Adipocyte (in vitro differentiated cells): Measurements from ENCODE around the gene RAB31.

ENCODE experiments used
- DNase-seq: peaks from one replicate; pipeline ENCODE4 v3.0.0-alpha.2; 2015; ENCODE audit warnings: low read depth
- H3K27me3 ChIP-seq: replicated peaks from 2 replicates; pipeline ENCODE4 v1.7.0; 2013; ENCODE audit warnings: mild to moderate bottlenecking, low read length, moderate library complexity; ENCODE audit not compliant: control insufficient read depth, insufficient read depth
- H3K36me3 ChIP-seq: 2 replicates; pipeline ENCODE4 v1.7.0; 2013; ENCODE audit warnings: low read length, mild to moderate bottlenecking, moderate library complexity; ENCODE audit not compliant: control insufficient read depth, insufficient read depth, severe bottlenecking
- H3K4me1 ChIP-seq: 2 replicates; pipeline ENCODE4 v1.7.0; 2013; ENCODE audit warnings: mild to moderate bottlenecking, low read length, moderate library complexity; ENCODE audit not compliant: control insufficient read depth, insufficient read depth
- H3K4me3 ChIP-seq: 2 replicates; pipeline ENCODE4 v1.7.0; 2013; ENCODE audit warnings: mild to moderate bottlenecking, low read length, moderate library complexity
- H3K9ac ChIP-seq: 2 replicates; pipeline ENCODE4 v1.7.0; 2013; ENCODE audit warnings: mild to moderate bottlenecking, low read length, moderate library complexity
- H3K9me3 ChIP-seq: 2 replicates; pipeline ENCODE4 v1.7.0; 2013; ENCODE audit warnings: mild to moderate bottlenecking, low read length, moderate library complexity; ENCODE audit not compliant: control insufficient read depth

RAB31 gene

DNA sequence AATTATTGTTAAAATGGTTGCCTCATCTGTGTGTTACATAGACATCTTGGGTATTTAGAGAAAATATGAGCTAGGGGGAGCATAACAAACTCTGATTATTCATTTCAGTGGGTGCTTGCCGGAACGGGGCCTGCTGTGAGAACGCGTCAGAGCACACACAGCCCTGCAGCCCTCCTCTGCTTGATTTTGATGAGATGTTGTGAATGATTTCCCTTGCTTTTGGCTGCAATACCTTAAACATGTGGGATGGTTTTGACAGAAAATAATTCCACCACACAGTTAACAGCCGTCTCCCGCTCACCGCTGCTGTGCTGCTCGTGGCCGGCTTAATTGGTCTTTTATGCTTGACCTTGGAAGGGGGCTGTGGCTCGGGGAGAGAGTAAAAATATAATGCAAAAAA, 127.7 kb downstream of the RAB31 start:
- Histone ChIP-seq H3K27me3 (no peaks in the 10 kb centered on the region), H3K4me1 (no peaks in the 10 kb centered on the region), H3K4me3 (no peak overlapping the region), H3K9me3 (no peaks in the 10 kb centered on the region), H3K36me3 (peaks cover 8% of the 10 kb centered on the region), H3K9ac (no peak overlapping the region)
- DNase-seq: no peak

DNA sequence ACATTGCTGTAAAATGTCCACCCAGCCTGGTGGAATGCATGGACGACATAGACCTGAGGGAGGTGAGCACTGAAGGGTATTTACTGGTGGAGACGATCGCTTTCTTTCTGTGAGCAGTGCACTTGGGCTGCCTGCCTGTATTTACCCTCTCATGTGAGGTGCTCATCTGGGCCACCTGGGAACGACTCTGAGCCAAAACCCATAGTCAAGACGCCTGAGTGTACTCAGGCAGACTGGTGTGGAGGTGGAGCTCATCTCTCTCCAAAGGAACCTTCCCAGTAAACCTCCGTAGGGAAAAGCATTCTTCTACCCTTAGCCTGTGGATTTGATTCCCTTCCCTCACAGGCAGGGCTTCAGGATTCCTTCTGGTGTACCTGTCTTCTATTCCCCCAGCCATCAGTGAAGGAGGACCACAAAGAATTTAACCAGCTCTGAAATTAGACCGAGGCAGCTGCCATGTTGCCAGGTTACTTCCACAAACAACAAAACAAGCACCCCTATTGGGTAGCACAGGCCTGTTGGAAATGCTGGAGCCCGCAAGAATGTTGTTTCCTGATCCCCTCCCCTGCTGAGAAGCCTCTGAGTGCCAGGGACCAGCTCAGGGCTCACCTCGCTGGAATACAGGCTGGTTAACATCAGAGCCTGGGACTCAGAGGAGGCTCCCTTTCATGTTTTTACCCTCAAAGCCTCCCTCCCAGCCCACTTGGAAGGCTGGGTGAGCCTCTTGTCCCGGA, 130.2 kb downstream of the RAB31 start:
- H3K27me3 ChIP-seq: no peaks in the 10 kb centered on the region
- DNase-seq: no peak
- H3K9ac ChIP-seq: no peak overlapping the region
- H3K4me1 ChIP-seq: peaks cover 8% of the 10 kb centered on the region
- H3K4me3 ChIP-seq: no peak overlapping the region
- H3K36me3 ChIP-seq: peaks cover 9% of the 10 kb centered on the region
- H3K9me3 ChIP-seq: no peaks in the 10 kb centered on the region

DNA sequence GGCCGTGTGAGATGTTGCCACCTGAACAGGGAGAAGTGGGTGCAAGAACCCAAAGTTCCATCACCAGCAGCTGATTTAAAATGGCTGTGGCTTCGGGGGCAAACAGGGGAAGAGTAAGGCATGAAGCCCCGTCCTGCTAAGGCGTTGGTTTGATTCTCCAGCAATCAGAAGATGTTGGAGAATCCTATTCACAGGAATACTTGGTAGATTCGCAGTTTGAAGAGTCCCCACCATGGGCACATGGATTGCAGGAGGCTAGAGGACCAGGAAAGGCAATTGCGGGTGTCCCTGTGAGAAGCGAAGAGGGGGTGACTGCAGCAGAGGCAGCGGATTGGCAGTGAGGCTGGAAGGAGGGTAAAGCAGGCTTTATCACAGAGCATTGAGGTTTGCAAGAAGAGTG, 131.1 kb downstream of the RAB31 start:
- no peak overlapping the region for H3K4me3 ChIP-seq
- peaks cover 8% of the 10 kb centered on the region for H3K4me1 ChIP-seq
- peaks cover 9% of the 10 kb centered on the region for H3K36me3 ChIP-seq

DNA sequence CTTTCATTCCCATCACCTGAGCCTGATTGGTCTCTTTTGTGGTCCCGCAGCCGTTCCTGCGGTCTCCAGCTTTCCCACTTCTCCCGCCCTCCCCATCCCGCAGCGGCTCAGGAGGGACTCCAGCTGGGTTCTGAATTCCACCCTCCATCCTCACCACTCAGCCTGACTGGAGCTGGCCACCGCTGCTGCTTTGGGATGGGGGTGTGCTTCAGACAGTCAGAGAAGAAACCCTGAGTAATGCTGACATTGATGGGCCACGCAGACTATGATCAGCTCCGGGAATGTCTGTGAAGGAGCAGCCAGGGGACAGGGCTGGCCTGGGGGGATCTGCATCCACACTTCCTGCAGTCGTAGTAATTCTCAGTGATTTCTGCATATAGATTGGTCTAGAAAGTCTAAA, 131.8 kb downstream of the RAB31 start:
- Histone ChIP-seq H3K27me3 (no peaks in the 10 kb centered on the region), H3K9ac (no peak overlapping the region), H3K4me1 (peaks cover 8% of the 10 kb centered on the region), H3K4me3 (no peak overlapping the region), H3K36me3 (peaks cover 9% of the 10 kb centered on the region), H3K9me3 (no peaks in the 10 kb centered on the region)
- DNase-seq: no peak

More for the DNA sequence above, 131.1 kb downstream of the RAB31 start:
- DNase-seq: no peak
- H3K27me3 ChIP-seq: no peaks in the 10 kb centered on the region
- no peaks in the 10 kb centered on the region for H3K9me3 ChIP-seq
- H3K9ac ChIP-seq: no peak overlapping the region

DNA sequence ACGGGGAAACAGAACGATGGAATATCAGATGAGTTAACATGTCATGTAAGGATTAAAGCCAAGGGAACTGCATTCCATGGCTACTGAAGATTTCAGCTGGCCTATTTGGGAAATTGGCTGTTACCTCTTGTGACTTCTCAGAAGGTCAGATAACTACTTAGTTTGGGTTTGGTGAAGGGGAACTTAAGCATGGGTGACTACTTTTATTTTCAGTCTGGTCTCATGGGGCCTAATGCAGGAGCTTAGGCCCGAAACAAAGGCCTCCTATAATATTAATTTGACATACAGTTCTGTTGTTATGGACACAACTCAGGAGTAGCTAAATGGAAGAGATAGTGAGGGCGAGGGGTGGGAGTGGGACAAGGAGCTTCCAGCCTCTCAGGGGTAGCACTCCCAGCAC, 133.7 kb downstream of the RAB31 start:
- DNase-seq: no peak
- H3K36me3 ChIP-seq: peaks cover 10% of the 10 kb centered on the region
- no peak overlapping the region for H3K4me3 ChIP-seq
- no peaks in the 10 kb centered on the region for H3K9me3 ChIP-seq
- no peak overlapping the region for H3K9ac ChIP-seq
- H3K4me1 ChIP-seq: peaks cover 17% of the 10 kb centered on the region
- H3K27me3 ChIP-seq: no peaks in the 10 kb centered on the region

DNA sequence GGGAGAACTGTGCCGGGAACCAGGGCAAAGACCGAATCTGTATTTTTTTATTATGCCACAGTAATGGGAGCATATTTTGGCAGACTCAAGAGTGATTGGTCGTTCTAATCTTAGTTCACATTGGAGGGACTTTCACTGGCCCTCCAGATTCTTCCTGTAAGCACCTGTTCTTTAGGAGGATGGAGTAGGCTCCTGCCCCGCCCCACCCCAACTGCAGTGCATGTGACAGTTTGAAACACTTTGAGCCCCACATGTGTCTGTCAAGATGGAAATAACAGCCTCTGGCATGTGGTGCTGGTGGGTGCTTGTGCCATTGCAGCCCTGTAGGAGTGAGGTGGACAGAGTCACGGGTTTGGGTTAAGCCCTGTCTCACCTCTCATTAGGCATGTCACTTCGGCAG, 134.3 kb downstream of the RAB31 start:
- no peak overlapping the region for H3K9ac ChIP-seq
- DNase-seq: no peak
- H3K4me3 ChIP-seq: no peak overlapping the region
- H3K36me3 ChIP-seq: peaks cover 10% of the 10 kb centered on the region
- no peaks in the 10 kb centered on the region for H3K9me3 ChIP-seq
- peaks cover 21% of the 10 kb centered on the region for H3K4me1 ChIP-seq
- no peaks in the 10 kb centered on the region for H3K27me3 ChIP-seq

DNA sequence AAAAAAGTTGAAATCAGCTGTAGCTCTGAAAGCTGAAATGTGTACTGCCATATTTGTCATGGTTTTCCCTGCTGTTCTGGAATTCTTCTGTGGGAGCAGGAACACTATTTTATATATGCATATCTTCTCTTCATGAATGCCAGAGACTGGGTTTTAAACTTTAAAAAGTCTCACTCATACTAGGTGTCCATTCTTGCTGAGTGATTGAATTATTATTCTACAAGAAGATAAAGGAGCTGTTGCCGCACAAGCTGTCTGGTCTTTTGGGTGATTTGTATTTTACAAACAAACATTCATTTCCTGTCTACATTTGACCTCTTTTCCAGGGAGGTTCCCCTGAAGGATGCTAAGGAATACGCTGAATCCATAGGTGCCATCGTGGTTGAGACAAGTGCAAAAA, 137.2 kb downstream of the RAB31 start:
- H3K27me3 ChIP-seq: no peaks in the 10 kb centered on the region
- H3K4me1 ChIP-seq: peaks cover 21% of the 10 kb centered on the region
- H3K9me3 ChIP-seq: no peaks in the 10 kb centered on the region
- DNase-seq: peak; percentile 13
- no peak overlapping the region for H3K9ac ChIP-seq
- no peak overlapping the region for H3K4me3 ChIP-seq
- peaks cover 23% of the 10 kb centered on the region for H3K36me3 ChIP-seq

DNA sequence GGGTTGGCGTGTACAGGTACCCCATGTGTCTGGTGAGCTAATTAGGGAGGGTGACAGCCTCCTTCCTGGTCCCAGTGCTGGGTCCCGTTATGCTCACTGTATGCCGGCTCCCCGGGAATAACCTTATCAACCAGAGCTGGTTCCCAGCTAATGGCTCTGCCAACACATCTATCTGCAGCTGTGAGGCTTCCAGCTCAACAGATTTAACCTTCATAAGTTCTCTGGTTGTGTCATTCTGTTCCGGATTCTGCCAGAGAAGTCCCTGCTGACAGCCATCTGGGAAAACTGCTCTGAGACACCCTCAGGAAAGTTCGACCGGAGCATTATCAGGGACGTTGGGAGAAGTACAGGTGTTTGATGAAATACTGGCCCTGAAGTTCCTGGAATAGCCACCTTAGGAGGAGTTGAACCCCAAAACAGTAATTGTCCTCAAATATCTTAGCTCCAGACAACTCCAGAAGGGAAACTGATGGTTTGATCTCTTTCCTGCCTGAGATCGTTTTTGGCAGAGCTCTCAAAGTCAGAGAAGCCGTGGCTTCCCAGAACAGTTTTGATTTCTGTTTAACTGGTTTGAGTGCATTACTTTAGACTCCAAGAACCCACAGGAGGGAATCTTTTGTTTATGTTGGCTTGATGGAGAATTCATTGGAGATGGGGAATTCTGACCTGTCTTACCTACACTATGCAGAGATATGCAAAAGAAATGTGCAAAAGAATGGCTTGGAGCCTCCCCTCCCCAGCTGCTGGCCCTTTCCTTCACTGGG, 138.2 kb downstream of the RAB31 start:
- Histone ChIP-seq H3K4me1 (peaks cover 27% of the 10 kb centered on the region), H3K27me3 (no peaks in the 10 kb centered on the region), H3K4me3 (peak overlapping the region; percentile 11), H3K36me3 (peaks cover 18% of the 10 kb centered on the region), H3K9ac (peak overlapping the region; percentile 17), H3K9me3 (no peaks in the 10 kb centered on the region)
- DNase-seq: no peak

DNA sequence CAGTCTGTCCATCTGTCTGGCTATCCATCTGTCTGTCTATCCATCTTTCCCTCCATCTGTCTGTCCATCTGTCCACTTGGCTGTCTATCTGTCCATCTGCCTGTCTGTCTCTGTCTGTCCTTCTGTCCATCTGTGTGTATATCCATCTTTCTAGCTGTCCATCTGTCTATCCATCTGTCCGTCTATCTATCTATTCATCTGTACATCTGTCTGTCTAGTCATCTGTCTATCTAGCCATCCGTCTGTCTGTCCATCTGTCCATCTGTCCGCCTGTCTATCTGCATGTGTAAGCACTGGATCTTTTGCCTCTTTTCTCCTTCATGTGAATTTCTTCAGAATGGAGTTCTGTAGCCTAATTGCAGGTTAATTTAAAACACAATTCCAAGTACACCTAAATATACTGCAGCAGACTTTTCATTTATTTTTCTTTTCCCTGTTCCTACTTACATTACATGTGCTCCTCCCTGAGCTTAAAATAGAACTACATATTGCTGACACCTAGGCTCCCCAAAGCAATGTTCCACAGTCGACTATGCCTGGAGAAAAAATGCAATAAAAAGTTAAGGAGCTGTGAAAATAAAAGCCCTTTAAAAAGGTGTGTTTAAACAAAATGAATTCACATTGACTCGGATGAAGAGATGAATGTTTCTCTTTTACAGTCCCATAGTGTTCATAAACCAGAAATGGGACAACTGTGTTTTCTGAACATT, 140.2 kb downstream of the RAB31 start:
- H3K4me1 ChIP-seq: peaks cover 25% of the 10 kb centered on the region
- H3K36me3 ChIP-seq: peaks cover 18% of the 10 kb centered on the region
- no peaks in the 10 kb centered on the region for H3K27me3 ChIP-seq
- no peak for DNase-seq
- H3K9ac ChIP-seq: no peak overlapping the region
- H3K4me3 ChIP-seq: no peak overlapping the region
- no peaks in the 10 kb centered on the region for H3K9me3 ChIP-seq

DNA sequence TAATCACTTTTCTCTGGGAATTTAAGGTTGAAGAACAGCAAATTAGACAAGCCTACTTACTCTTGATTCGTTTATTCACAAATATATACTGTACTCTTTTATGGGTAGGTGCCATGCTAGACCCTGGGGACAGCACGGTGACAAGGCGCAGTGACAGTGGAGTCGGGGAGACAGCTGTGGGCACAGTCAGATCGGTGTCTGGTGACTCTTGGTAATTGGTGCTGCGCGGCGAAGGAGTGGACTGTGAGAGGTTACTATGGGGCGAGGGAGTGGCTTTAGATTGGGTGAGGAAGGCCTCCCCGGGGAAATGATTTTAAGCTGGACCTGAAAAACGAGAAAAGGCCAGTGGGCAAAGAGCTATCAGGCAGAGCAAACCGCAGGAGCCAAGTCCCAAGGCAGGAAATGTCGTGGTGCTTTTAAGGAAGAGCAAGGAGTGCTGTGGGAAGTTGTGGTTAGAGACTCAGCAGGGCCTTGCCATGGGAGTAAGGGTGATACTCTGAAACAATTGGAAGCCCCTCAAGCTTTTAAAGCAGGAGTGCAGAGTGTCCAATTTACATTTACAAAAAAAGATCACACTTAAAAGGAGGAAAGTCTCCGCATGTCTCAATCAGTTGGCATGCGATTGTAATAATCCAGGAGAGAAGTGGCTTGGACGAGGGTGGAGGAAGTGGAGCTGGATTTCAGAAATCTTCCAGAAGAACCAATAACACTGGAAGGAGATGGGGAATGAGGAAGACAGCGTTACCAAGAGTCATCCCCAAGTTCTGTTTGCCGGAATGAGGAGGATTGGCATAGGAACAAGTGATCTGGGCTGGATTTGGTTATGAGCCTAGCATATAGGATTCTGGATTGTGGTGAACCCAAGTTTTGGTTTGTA, 141.5 kb downstream of the RAB31 start:
- Histone ChIP-seq H3K36me3 (peaks cover 18% of the 10 kb centered on the region), H3K9me3 (no peaks in the 10 kb centered on the region), H3K9ac (no peak overlapping the region), H3K4me1 (peaks cover 27% of the 10 kb centered on the region), H3K27me3 (no peaks in the 10 kb centered on the region), H3K4me3 (no peak overlapping the region)
- DNase-seq: no peak
